C4-2B (cell line): ENCODE results near the gene ALOX12.

ENCODE experiments used
- CTCF ChIP-seq: fragments of 450-650 bp; conservative IDR thresholded peaks from 2 replicates; pipeline ENCODE4 v1.5.1; 2017; ENCODE audit warnings: mild to moderate bottlenecking
- ZFX ChIP-seq: fragments of 450-650 bp; IDR thresholded peaks from 2 replicates; pipeline ENCODE4 v1.6.1; 2017

- TF ChIP-seq CTCF (no peak), ZFX (no peak)
These were observed 46.0 kb downstream of the ALOX12 start for GRCh38 chr17:7041607-7042500.
